GM21367 (cell line): ENCODE results near the gene FILIP1L.

ENCODE experiments used
- ATAC-seq: cut with Tn5 transposase; IDR thresholded peaks from one replicate; pipeline ENCODE4 v1.9.1; 2021; ENCODE audit not compliant: unreplicated experiment

FILIP1L gene

DNA sequence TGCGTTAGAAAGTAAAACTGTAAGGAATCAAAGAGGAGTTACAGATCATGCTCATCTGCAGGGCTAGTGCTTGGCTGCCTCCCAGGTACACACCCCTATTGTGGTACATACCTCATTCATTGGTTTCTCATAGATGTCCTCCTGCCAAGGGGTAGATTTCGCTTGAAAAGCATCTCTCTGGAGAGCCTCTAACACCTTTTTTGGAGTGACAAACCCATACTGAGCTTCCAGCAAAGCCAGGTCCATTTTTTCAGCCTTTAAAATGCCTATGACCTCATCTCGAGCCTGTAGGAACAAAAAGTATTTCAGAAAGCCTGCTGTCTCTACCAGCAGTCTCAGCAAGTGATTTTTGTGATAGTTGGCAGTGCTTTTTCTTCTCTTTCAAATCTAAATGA lies 184.6 kb downstream of the FILIP1L start:
- no peak for ATAC-seq

DNA sequence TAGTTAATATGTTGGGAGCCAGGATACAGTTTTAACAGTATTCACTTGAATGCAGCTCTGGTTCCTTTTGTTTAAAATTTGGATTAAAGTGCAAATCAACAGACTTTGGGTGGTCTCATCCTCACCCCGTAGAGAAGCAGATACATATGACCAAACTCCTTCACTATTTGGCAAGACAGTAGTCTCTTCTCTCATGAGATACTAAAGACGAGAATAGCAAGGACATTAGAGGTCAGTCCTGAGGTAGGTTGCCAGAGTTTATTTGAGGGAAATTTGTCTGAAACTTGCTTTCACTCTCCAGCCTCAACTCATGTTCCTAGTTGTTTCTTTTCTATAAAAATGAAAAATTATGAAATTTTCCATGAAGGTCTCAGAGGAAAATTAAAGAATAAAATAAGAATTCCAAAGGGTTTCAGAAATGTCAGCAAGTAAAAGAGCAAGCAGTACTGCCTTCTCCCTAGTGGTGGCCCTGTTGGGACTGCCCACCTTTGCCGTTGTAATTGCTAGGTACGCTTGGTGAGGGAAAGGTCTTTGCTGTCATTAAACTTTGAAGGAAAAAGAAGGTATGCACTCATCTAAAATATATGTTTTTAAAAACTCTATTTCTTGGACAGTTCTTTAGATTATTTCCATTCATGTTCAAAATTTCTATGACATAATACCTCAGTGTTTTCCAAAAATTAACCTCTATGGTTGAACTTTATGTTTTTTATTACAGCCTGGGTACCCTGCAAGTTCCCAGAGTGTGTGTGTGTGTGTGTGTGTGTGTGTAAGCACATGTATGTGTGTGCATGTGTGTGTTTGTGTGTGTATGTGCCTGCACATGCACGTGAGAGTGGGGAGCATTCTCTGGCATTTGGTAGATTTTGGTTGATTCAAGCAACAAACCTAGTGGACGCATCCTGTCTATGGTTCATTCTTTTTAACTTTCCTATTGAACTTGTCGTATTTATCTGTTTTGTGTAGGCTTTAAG lies 185.2 kb downstream of the FILIP1L start:
- no peak for ATAC-seq

DNA sequence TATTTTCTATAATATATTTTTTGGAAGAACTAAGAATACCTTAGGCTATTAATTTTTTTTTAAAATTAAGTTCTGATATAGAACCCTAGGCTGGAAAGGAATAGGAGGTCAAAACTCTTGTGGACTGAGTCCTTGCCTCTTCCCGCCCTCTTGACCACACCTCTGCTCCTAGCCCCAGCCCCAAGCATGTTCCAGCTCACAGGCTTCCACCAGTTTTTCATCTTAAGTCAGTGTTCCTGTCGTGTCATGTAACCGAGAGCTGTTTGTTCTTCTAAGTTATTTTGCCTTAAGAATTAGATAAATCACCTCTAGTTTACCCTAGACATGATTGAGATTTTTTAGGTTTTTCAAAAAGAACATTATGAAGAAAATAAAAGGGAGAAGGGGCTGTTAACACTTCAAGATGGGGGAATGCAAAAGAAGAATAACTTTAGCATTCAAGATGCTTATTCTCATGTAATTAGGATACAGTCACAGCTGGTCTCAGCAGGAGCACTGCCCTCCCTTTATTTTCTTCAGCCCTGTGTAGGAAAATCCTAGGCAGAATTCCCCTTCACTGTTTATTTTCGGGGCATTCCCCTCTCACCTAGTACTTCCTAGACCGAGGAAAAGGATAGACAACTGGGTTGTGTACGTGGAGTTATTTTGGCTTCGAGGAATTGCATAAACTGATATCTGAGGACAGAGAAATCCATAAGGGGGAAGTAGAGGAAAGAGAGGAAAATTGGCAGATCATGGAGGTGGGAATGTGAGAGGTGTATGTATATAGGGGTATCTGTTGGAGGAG lies 186.4 kb downstream of the FILIP1L start:
- no peak for ATAC-seq

DNA sequence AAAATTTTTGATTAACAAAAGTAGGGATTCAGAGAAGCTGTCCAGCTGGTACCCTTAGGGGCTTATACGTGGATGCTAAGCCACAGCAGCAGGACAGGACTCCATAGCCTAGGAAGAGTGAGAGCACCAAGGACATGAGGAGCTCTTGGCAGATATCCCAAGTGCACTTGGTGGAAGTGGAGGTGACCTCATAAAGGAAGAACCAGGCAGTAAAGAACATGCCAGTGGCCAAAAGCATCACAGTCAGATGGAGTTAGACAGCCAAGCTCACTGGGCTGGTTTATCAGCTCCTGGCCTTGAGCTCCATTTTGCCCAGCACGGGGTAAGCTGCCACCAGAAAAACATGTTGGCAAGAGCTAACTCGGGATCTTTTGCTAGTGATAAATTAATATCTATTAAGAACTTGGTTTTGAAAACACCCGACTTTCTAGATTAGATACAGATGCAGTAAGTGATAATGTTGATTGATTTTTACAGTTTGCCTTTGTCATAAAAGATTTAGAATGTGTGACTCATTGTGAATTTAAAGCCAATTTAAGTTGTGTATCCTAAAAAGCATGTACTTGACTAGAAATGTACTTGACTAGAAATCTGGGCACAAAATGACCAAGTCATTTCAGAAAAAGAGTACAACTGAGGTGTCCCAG lies 188.6 kb downstream of the FILIP1L start:
- no peak for ATAC-seq

DNA sequence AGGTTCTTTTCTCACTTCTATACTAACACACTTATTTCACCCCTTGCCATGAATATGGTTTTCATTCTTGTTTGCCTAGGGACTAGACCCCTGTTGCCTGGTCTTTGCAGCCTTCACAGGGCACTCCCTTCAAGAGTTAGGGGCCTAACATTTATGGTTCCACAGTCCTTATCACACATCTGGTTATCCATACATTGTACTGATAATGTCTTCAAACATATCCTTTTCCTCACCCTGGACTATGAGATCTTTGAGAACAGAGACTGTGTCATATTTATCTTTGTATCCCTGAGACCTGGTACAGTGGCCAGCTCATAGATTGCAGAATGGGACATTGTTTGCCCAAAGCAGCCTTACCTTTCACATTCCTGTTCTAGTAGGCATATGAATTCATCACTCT lies 190.4 kb downstream of the FILIP1L start:
- ATAC-seq, result no peak

DNA sequence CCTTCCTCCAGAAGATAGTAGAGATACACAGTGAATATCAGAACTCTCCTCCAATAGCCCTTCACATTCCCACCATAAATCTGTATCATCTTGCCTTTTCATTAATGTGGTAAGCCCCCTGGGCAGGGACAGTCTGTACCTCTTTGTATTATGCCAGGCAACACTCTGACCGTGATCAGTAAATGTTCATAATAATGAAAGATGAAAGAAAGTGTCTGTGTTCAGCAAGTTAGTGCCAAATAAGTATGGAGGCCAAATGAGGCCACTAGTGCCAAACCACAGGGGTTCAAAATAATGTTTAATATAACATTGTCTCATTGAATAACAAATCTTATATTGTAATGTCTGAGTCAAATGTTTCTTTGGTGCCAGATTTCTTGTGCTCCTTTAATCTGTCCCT lies 192.3 kb downstream of the FILIP1L start:
- no peak for ATAC-seq

DNA sequence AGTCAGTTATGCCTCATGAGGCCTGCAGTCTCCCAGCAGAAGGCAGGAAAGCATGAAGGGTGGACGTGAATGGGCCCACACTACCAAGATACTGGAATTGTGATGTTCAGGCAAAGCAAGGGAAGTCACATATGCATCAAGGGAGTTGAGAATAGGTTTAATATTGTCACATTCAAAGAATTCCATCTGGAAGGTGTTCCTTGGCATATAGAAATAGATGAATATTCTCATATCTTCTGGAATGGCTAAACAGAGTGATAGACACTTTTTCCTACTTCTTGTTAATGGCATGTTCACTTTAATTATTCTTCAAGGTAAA lies 193.0 kb downstream of the FILIP1L start:
- ATAC-seq, result no peak

DNA sequence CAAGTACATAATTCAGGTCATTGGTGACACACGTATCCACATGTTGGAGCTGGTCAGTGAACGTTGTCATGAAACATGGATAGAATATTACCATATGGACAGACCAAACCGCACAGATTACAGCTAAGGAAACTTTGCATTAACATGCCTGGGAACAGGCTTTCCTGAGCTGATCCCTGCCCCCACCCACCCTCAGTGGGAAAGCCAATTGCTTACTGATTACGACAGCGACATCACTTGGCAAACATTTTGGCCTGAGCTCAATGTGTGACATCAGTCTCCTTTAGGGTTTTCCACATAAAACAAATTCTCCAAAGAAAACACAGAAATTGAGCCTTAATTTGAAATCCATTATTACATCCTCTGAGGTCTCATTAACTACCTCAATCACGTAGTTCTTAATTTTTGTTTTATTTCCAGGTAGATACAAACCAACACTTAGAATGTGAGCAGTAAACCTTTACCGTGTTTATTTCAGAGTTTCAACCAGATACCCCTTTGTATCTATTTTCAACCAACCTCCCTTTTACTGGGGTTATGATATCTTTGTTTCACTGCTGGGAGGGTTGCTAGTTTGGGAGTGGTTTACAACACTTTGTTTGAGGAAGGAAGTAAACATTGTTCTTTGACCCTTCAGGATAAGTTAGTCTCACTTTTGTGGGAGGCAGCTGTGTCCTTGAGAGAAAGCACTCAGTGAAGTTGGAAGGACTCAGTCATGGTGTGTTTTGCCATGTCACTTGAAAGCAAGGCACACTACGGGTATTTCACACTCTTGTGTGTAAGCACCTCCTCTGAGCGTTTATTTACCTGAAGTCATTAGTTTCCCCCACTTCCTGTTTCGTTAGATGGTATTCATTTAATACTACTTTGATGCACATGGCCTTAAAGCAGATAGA lies 193.6 kb downstream of the FILIP1L start:
- ATAC-seq, result no peak

DNA sequence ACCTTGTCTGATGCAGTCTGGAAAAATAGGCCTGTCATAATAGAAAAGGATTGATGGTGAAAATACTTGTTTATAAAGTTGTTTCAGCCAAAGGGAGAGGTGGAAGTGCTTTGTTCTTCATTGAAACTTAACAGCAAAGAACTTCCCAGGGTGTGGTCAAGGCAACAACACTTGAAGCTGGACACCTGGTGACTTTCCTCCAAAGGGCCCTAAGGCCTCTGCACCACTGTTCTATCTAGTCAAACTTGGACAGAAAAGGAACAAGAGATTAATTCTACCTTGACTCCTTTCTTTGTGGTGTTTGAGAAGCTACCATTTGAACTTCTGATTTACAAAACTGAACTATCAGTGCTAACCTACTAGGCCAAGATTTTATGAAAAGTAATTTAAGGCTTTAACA lies 194.6 kb downstream of the FILIP1L start:
- ATAC-seq, result no peak

DNA sequence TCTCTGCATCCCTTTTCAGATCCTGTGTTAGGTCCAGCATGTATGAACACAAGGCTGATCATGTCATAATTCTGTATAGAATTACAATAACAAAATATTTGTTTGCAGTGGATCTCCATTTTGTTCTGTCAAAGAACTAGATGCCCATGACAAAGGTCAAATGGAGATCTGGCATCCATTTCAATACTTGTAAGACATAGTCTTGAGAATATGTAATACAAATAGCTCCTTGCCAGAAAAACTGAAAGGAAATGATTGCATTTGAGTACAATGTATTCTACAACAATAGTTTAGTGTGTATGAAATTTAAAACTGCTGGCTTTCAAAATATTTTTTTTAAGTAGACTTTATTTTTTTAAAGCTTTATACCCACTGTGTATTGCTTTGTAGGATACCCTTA lies 195.6 kb downstream of the FILIP1L start:
- no peak for ATAC-seq

DNA sequence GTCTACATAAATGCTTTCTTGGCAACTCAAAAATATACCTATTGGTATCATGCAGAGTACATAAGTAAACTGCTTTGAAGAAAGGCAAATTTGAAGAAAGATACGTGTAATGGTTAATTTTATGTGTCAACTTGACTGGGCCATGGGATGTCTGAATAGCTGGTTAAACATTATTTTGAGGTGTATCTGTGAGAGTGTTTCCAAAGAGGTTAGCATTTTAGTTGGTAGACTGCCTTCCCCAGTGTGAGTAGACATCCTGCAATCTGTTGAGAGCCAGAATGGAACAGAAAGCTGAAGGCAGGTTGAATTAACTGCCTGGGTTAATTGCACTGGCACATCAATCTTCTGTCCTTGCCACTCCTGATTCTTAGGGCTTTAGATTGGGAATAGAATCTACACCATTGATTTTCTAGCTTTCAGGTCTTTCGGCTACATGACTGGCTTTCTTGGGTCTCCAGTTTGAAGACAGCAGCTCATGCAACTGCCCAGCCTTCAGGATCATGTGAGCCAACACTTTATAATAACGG lies 198.3 kb downstream of the FILIP1L start:
- ATAC-seq, result no peak

DNA sequence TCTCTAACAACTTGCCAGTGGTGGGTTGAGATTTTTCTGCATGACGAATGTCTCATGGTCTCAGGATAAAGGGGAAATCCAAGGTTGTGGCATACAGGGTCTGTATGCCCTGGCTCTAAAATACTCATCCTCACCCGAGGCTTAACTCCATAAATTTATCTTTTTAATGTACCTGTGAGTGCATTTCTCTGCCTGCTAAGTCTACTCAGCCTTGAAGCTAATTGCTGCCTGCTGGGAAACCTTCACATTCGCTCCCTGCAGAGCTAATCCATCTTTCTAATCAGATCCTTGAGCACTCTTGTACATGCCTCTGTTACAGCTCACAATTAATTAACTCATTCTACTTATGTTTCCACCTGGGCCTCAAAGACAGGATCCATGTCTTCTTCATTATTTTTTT lies 202.9 kb downstream of the FILIP1L start:
- ATAC-seq, result no peak

DNA sequence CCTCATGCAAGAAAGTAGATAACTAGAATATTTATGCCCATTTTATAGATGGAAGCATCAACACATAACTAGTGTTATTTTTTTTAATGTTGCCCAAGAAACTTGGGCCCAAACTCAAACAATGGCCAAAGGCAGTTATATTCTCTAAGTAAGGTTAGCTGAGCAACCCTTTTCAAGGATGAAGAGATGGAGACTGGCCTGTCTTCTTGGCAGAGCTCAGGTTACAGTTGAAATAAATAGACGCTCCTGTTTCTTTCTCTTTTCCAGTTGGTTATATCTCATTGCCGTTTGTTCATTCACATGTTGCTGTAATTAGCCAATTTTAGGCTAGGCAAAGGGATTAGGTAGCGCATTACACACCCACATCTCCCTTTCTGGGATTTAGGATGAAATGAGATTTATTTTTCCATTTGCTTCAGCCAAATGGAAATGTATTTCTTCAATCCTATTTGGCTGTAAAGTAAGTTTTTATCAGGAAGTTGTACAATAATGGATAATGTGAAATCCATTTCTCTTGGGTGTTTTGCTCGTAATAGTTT lies 203.5 kb downstream of the FILIP1L start:
- no peak for ATAC-seq

DNA sequence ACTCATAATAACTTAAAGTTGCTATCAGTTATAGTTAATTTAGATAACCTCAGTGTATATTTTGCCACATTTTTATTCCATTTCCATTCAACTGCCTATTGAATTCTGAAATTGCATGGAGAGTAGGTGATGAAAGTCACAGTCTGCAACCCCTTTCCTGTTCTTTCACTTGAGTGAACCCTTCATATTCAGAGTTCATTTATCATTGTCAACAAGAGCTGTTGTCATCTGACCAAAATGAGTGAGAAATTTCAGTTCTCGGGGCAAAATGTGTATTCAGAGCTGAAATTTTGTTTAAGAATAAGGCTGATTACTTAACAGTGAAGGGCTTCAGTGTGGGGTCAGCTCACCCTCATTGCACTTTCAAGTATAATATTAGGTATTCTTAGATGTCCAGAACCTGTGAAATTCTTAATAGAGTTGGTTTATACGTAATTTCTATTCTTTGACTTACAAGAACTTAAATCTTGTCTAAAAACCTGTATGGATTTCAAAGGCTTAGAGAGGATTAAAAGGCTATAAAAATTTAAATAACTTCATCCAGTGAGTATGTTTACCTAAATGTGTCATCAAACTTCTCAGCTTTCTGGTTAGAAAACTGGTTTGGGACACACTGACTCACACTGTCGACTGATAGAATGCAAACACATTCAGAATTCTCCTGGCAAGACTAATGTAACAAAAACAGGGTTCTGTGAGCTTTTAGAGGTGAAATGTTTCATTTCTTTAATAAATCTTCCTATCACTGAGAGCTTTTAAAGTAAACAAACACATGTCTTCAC lies 204.4 kb downstream of the FILIP1L start:
- no peak for ATAC-seq

DNA sequence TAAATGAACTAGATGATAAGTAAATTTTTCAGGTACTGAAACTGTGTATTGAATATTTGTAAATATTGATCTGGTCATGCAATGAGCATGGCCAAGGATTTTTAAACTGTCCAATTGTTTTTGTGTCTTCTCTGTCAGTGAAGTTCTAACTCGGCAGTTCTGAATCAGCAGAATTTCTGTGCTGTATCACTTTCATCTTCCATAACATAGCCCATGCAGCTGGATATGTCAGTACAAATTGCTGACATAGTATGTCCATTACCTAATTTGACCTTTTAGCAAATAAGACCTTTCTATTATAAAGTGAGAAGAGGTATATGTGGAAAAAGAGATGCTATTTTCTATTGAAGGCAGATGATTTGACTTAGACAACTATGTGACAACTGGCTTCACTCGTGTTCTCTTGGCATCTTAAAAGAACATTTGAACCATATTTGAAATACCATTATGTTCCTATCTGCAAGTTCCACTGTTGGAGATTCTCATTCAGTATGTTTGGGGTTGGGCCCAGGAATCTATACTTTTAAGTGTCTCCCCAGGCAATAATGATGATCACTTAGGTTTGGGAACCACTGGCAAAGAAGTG lies 206.2 kb downstream of the FILIP1L start:
- ATAC-seq, result no peak

DNA sequence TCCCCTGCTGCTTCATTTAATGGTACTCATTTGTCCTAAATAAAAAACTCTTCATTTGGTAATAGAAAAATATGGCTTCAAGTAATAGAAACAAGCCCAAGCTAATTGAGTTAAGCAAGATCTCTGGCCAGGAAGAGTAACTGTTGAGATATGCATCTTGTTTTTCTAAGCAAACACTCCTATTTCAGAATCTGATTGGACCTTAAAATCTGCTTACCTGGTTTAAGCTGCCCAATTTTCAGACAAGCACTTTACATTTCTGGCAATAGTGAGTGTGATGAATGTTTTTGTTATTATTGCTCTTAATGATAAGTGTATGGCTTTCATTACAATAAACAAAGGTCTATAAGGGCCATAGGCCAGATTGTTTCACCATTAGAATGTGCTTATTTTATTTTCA lies 210.4 kb downstream of the FILIP1L start:
- ATAC-seq, result no peak

DNA sequence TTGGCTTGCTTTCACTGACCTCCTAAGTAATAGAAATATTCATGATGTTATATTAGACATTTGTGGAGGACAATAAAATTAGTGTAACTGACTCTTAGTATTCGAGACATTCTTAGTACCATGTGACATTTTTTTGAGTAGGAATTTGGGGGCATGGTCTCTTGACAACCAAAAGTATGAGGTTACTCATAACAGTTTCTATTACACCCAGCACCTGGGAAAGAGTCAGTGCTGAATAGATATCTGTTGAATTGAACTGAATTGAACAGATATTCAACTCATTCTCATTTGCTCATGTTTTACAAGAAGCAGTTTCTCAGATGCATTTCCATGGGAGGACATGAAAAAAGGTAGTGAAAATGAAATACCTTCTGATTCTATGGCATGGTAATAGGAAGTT lies 212.2 kb downstream of the FILIP1L start:
- no peak for ATAC-seq

DNA sequence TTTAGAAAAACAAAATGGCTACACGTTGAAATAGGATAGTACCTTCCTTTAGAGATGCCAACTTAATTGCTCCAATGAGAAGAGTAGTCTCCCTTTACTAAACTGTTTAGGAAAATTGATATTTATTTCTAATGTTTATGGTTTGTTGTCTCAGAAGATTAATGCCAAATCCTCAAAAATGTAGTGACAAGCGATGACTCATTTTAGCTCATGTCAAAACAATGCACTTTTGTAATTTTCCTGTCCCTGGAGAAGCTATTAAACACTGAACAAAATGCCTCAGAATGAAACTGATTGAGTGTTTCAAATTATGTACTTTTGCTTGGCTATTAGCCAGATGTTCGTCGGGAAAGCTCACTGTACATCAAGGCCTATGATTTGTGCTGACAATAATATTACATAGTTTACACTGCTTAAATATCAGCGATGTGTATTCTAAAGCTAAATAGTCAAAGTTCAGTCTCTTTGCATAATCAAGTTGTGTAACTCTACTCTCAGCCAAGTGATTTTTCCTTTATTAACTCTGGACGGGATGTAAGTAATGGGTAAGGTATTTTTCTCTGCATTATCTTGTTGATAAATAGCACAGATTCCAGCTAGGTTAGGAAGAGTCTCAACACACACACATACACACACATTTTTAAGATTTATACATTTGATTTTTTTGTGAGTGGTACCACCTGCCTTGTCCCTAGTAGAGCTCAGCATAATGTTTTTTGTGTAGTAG lies 212.9 kb downstream of the FILIP1L start:
- ATAC-seq, result no peak
